ENCODE data around the gene PDIA6.

Gene PDIA6

DNA sequence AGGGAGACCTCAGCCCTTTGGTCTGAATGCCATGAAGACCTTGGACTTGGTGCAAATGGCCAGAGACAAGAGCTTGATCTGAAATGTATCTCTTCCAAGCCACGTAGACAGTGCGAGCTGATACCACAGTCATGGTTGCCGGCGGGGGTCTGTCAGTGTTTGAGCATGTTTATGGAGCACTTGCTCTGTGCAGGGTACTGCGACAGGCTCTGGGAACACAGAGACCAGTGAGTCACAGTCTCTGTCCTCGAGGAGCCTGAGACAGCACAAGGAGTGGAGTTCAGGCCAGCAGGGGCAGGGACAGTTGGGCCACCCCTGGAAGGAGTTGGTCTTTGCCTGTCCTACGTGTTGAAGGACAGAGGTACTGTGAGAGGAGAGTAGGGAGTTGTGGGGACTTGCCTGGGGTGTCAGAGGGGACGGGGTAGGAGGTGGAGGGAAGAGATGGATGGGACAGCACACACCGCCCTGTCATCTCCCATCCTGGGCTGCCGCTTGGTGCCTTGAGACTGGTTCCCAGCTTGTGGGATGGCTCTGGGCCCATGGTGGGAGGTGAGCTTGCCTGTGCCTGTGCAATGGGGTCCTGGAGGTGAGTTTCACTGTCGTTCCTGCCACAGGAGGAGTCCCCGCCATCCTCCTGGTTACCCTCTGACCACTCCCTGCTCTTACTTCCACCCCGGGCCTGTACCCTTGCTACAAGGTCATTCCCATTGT, 51.6 kb downstream of the PDIA6 start:
- DNase-seq, result no peak

DNA sequence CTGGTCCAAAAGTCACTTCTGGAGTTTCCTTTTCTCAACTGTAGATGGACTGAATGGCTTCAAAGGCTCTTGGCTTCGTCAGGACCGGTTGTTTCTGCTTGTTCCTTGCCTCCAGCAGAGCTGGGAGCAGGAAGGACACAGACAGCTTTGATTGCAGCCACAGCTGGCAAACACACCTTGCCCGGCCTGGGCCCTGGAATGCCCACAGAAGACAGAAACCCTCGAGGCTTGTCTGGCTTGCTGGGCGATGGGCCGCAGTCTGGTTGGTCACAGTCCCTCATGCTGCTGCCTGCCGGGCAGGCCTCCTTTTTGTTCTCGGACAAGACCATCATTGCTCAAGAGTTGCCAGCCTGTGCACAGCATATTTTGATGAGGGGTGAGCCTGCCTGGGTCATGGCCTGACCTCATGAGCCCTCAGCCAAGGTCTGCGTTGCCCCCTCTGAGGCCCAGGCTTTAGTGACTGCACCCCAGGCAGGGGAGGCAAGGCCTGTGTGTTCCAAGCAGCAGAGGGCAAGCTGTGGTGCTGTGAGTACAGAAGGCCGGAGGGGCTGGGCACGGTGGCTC, 53.4 kb downstream of the PDIA6 start:
- no peak for DNase-seq

DNA sequence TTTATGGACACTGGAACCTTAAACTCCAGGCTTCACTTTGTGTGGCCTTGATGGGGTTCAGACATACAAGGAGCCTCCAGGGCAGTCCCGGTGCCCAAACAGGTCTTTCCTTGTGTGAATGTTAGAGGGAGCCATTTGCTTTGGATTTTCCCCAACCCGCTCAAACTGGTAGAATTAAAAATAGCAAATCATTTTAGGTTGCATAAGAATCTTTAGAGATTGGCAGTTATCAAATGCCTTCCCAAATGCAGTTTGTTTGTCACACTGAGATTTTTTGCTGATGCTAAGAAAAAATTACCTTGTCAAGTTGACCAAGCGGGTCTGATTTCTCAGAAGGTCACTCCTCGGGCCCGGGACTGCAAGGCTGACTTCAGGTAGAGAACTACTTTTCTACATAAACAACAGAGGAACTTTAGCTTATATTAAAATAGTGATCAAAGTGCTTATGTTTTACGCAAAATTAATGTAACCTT, 54.7 kb downstream of the PDIA6 start:
- no peak for DNase-seq

DNA sequence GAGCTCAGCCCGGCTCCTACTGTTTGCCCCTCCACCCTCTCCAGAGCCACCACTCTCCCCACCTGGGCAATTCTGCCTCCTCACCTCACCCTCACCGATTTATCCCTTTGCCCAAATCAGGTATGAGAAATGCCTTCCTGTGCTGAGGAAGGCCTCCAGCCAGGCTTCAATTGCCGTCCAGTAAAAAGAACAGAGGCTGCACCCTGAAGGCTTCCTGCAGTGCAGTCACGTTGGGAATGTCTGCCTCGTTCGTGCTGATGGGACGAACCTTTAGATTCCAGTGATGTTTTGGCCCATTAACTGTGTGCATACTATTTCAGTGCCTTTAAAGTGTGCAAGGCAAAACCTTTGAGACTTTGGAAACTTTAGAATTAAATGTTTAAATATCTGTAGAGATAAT, 57.0 kb downstream of the PDIA6 start:
- DNase-seq, result no peak

DNA sequence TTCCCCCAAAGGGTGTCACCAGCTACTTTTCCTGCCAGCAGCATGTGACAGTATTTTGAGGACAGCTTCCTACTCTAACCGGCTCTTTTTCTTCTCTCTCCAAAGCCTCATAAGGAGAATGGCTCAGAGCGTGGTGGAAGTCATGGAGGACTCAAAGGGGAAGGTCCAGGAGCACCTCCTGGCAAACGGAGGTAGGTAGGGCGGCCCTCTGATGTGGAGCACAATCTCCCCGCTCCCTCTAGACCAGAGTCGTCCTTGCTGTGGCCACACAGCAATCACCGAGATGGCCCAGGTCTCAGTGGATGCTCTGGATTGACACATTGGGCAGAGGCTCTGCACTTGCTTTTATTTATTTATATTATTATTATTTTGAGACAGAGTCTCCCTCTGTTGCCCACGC, 58.7 kb downstream of the PDIA6 start:
- no peak for DNase-seq

DNA sequence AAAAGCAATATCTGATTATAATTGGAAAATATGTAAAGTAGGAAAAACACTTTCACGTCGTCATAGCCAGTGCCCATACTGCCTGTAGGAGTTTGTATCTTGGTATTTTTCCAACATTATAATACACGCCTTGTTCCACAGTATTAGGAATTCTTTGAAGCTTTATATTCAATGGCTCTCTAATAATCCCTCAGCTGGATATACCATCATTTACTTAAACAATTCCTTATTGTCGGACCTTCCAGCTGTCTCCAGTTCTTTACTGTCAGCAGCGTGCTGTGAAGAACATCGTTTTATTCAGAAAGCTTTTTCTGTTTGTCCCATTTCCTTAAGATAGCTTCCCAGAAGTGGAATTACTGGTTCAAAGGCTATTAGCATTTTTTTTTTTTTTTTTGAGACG, 59.4 kb downstream of the PDIA6 start:
- no peak for DNase-seq

DNA sequence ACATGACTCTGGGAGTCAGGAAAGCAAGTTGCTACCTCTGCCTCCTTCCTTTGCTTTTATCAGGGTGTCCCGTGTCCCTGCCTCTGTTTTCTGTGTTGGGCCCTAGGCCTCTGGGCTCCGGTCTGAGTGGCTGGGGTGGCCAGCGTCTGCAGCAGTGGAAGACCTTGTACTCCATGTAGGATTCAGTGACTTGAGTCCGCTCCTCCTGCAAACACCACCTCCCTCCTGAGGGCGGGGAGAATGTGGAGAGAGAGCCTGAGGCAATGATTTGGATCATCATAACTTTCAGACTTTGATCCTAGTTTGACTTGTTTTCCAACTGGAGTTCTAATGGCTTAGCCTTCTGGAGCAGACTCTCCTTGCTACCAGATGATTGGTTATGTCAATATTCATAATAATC, 60.3 kb downstream of the PDIA6 start:
- DNase-seq, result no peak

DNA sequence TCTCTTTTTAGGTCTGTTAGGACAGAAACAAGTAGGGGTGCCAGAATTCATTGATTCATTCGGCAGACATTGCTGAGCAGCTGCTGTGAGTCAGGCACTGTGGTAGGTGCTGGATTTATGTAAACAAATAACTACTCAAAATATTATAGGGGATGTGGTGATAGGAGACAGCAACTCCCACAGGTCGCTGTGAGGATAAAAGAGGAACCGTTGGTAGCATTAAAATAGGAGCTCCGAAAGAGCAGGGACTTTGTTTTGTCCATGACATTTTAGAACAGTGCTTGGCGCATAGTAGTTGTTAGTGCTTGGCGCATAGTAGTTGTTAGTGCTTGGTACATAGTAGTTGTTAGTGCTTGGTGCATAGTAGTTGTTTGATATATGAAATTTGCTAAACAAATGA, 62.0 kb downstream of the PDIA6 start:
- DNase-seq, result no peak

DNA sequence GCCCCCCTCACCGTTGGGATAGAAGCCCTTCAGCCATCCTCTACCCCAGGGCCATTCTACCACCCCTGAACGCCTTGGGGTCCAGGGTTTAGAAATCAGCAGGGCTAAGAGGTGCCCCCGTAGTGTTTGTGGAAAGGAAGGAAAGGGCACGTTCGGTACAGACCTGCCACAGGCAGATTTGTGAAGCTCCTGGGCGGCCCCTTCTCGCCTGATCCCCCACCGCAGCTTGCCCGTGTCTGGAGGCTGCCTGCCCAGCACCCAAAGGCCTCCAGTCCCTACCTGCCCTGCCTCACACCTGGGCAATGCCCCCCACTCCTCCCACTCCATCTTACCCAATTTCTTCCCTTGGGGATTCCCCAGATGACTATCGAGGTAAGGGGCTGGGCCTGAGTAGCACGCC, 69.9 kb downstream of the PDIA6 start:
- no peak for DNase-seq

DNA sequence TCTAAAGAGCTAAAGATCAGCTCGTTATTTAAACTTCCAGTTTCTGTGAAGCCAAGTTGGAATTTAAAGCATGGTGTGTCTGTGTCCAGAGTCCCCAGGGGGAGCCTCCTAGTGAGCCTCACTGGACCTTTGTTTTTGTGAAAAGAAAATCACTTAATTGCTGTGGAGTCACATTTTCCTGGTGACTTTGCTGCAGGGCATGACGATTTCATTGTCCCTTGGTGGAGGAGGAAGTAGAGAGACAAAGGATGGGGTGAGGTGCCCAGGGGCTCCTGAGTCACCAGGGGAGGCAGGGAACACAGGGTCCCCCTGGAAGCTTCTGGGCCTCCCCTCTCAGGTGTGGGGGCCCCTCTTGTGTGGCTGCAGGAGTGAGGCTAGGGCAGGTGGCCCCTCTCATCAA, 71.4 kb downstream of the PDIA6 start:
- no peak for DNase-seq

DNA sequence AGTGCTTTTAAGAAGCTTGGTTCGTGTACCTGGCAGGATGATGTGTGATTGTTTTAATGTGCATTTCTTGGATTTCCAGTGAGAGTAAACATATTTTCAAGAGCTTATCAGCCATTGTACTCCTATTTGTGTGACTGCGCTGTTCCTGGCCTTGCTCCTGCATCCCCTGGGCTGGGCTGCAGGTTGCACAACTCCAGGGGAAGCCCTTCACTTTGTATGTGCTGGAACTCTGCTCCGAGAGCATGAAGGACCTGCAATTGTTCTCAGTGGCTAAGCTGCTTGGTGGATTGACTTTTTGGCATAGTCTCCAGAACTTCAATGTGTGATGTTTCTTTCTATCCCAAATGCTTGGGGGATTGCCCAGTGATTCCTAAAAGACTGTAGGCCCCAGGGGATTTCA, 72.4 kb downstream of the PDIA6 start:
- no peak for DNase-seq

DNA sequence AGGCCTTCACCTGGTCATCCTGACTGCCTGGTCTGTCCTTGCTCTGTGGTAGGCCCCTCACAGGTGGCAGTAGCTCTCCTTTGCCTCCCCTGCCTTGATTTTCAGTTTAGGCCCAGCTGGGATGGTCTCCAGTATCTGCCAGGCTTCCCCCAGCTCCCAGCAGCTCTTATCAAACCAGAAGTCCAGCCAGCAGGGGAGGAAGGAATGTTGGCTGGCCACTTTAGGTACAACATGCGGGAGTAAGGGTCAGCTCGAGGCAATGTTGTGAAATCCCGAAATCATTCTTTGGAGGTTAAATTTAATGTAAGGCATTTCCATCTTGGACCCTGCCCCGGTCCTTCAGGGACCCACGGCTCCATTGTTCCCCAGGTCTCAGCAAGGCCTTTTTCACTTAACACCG, 74.4 kb downstream of the PDIA6 start:
- DNase-seq, result no peak

DNA sequence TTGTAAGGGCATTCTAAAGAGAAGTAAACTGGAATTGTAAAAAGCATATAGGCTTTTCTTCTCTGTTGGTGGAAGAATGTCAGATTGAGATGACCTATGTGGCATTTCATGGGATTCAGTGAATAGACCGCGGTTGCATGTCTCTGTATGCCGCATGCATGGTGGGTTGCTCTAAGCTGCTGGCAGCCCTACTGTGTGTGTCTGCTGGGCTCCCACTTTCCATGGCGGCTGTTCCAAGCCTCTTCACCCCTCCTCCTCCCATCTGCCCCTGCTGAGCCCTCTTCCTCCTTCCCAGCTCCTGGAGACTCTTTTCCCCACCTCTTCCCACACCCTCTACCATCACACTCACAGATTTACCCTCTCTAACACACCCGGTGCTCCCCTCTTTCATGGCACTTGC, 78.6 kb downstream of the PDIA6 start:
- DNase-seq, result no peak

DNA sequence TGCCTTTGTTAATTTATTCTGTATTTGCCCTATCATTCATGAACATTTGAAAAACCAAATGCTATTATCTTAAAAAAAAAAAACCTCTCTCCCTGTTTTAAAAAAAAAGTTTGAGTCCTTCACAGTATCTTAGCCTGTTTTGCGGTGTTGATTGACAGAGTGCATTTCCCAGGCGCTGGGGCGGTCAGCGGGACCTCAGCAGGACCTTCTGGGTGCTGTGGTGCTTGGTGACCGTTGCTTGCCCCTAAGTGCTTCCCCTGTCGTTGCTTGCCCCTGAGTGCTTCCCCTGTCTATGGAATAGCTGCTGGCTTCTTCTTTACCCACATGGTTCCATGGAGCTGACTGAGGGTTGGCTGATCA, 79.0 kb downstream of the PDIA6 start:
- no peak for DNase-seq
